Activated CD8-positive, alpha-beta memory T cell treated with anti-CD3 and anti-CD28 coated beads, Interleukin-2, amount 50 U/mL, for 48 hours (primary cell): ENCODE measurements around the gene CNOT6.

Experiments
- DNase-seq: peaks from one replicate; pipeline ENCODE4 v3.0.0-alpha.2; 2020

CNOT6 gene

DNA sequence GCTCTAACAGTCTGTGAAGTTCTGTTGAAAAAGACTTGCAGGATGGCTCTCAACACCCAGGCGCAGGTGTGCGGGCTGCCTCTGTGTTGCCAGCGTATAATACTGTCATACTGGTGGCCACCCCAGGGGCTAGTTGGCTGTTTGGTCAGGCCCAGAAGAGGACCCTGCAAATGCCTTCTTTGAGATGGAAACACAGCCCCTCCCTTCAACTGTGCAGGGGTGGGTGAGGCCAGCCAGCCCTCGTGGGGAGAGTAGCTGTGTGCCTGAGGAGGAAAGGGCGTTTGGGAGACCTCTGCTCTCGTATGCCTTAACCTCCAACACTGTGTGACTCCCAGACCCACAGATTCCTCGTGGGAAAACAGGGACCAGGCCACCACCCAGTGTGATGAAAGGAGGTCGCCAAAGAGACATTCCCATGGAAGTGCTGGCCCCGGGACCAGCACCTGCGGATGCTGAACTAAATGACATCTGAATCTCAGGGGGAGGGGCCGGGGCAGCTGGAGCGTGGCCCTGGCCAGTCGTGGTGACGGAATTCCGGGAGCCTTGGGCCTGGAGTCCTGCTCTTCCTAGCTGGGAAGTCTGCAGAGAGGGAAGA, 108.4 kb downstream of the CNOT6 start:
- no peak for DNase-seq

DNA sequence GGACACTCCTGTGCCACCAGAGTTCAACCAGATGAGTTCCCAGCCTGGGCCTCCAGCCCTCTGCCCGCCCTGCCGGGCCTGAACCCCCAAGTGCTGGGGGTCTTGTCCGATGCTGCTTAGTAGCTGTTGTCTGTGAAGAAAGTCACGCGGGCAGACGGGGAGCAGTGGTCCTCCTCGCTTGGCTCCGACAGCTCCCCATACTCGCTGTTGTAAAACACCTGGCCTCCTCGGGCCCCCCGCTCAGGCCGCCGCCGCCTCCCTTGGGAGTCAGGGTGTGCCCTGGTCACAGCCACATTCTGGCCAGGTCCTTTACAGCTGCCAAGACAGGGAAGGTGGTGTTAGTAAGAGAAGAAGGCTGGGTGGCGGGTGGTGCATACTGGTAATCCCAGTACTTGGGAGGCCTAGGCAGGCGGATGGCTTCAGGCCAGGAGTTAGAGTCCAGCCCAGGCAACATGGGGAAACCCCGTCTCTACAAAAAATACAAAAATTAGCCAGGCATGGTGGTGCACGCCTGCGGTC, 109.0 kb downstream of the CNOT6 start:
- no peak for DNase-seq

DNA sequence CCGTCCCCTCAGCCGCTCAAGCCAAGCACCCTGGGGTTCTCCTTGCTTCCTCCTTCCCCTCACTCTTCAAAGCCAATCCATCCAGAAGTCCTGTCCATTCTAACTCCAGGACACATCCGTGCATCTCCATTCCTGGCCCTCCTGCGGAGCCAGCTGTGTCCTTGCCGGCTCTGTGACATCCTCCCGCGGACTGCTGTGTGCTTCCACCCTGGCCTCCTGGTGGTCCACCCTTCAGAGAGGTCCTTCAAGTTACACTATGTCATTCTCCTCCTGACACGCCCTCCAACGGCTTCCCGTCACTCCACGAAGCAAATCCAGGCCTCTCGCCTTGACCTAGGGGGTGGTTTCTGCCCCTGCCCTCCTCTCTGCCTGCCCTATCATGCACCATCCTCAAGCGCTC, 110.1 kb downstream of the CNOT6 start:
- no peak for DNase-seq

DNA sequence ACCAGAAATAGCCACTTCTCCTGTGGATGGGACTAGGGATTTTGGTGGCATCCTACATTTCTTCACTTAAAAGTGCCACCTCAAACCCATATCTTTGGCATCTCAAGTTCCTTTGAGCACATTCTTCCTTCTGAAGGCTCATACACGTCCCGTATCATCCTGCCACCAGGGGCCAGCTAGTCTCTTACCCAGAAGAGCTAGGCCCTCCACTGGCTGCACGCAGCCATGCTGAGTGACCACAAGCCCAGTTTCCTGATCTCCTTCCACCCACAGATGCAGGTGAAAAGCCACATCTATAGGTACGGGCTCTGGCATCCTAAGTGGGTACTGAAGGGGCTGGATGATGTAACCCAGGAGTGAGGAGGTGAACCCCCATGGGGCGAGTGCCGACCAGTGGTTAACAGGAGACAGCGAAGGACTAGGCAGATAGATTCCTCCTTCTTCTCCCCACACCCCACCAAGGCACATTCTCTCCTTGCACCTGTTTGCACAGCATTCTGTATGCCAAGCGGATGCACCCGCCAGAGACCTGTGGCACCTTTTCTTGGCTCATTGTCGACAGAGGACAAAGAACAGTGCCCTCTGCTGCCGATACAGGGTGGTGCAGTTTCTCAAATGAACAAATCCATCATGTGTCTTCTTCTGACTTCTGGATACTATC, 111.5 kb downstream of the CNOT6 start:
- peak; percentile 81 for DNase-seq

DNA sequence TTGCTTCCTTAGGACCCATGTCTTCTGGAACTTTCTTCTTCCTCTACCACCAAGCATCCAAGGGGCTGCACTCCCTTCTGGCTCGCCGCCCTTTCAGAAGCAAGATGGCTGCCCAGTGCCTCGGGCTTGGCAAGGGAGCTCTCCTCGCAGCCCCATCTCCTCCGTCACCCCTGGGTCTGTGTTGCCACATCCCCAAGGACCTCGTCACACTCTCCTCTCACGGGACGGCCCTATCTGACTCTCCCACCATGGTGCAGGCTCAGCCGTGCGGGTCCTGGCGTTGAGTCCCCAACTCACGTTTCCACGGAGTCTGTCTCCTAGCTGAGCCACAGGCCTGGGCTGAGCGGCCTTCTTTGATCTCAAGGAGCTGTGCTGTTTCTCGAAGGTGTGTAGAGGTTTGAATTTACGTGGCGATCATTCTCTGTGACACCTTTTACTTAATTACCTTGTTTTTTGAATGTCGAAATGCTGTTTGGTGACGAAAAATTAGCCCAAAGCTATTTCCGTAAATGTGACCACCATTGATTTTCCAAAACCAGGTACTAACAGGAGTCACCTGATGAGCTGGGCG, 112.1 kb downstream of the CNOT6 start:
- DNase-seq, result no peak

DNA sequence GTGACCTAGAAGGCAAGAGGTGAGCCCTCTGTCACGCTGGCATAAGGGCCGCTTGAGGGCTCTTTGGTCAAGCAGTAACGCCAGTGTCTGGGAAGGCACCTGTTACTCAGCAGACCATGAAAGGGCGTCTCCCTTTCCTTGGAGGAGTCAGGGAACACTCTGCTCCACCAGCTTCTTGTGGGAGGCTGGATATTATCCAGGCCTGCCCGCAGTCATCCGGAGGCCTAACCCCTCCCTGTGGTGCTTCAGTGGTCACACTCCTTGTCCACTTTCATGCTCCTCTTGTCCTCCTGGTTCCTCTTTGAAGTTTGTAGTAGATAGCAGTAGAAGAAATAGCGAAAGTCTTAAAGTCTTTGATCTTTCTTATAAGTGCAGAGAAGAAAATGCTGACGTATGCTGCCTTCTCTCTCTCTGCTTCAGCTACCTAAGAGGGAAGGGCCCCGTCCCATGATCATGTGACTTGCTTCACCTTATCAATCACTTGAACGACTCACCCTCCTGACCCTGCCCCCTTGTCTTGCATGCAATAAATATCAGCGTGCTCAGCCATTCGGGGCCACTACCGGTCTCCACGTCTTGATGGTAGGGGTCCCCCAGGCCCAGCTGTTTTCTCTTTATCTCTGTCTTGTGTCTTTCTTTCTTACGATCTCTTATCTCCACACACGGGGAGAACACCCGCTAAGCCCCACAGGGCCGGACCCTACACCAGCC, 113.8 kb downstream of the CNOT6 start:
- DNase-seq, result no peak

DNA sequence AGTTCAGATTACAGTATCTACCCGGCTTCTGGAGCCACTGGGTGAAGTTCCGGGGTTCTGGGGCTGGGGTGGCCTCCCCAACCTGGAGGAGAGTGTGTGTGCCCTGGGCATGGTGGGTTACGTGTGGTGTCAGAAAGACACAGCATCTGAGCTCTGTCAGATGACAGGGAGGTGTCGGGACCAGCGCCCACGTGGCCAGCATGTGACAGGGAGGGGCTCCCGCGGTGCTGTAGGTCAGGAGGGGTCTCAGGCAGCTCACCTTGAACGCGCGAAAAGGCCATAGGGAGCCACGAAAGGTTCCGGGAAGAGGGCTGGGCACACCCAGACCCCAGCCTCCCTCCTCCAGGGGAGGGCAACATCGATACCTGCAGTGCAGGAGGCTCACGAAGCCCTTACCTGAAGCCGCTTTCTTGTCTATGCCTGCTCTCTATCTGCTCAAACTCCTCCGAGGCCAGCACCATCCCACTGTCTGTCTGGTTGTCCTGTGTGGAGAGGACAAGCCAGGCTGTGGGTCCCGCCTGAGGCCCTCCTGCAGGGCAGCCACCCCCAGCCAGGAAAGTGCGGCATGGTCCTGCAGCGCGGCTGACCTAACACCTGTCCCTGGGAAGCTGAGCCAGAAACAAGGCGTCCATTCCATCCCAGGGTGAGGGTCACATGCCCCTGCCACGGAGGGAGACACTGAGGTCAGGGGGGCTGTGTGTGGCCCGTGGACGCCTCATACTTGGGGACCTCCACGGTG, 114.6 kb downstream of the CNOT6 start:
- DNase-seq, result no peak

DNA sequence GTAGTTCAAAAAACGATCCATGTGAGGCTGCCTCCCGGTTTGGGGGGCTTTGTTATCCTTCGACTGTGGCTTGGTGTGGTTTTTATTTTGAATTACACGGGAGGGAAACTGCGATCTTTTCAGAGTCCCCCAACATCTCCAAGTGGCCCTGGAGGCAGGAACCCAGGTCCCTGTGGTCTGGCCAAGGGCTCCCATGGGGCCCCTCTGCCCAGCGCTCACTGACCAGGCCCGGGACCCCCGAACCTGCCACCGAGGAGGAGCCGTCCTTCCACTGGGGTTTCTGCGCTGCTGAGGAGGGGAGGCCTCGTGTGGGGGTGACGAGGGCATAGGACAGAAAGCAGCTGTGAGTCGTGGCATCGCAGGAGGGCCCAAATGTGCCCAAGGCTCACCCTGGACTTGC, 115.2 kb downstream of the CNOT6 start:
- no peak for DNase-seq

DNA sequence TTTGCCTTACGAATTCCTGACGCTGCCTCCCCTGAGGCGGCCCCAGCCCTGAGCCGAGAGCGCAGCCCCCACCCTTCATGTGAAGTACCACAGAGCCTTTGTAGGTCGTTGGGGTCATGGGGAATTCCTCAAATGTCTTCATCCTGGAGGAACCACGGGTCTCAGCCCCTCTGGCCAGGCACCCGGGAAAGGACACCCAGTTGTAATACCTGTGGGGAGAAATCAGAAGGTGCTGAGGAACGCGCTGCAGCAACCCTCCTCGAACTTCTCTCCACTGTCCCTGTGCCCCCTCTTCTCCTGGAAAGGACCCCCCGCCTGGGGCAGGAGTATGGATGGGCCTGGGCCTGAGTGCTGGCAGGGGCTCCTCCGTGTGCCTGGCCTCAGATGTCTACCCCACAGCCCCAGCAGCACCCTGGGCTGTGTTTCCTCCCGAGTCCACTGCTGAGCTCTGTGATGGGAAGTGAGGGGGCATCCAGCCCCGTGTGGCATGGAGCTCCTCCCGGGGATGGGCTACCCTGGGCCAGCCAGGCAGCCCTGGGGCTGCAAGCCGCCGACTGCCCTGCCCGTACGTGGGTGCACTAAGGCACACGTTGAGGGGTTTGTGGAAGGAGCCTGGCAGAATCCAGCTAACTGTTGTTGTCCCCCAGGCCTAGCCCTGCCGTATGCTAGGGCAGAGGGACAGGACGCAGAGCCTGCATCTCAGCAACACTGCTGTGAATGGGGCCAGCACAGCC, 115.8 kb downstream of the CNOT6 start:
- no peak for DNase-seq

DNA sequence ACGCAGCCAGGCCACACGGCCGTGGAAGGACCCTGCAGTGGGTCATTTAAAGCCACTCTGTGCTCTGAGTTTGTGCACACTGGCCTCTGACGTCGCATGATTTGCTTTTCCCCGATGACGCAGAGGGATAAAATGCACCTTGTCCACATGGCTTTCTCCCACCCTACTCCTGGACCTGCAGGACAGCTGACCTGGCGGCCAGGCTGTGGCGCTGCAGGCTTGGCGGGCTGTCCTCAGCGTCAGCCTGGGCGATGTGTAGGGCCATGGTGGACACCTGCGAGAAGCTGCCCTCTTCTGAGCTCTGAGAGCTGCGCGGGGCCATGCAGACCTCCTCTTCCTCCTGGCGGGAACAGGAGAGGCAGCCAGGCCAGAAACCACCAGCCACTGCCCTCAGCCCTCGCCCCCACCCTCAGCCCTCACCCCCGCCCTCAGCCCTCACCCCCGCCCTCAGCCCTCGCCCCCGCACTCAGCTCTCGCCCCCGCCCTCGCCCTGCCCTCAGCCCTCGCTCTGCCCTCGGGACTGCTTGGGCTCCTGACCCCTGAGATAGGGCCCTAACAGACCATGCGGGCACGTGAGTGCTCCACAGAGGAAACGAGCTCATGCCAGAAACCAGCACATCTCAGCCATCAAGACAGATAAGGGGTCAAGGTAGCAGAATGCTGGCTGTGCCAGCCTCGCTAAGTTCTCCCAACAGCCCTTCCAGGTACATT, 117.1 kb downstream of the CNOT6 start:
- no peak for DNase-seq

DNA sequence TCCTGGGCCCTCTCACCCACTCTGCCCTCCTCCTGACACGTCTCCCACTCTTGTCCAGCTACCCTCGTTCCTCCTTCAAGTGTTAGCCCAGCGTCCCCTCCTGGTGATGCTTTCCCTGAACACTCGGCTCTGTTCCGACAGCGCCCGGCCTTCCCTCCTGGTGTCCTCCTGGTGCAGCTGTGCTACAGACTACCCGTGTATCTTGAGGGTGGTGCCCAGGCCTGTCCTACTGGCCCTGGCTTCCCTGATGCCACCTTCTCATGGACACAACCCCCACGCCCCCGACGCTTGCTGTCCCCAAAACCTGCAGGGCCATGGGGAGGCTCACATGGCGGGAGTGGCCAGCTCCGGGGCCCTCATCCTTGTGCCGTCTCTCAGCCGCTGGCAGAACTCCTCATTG, 118.5 kb downstream of the CNOT6 start:
- DNase-seq, result no peak

DNA sequence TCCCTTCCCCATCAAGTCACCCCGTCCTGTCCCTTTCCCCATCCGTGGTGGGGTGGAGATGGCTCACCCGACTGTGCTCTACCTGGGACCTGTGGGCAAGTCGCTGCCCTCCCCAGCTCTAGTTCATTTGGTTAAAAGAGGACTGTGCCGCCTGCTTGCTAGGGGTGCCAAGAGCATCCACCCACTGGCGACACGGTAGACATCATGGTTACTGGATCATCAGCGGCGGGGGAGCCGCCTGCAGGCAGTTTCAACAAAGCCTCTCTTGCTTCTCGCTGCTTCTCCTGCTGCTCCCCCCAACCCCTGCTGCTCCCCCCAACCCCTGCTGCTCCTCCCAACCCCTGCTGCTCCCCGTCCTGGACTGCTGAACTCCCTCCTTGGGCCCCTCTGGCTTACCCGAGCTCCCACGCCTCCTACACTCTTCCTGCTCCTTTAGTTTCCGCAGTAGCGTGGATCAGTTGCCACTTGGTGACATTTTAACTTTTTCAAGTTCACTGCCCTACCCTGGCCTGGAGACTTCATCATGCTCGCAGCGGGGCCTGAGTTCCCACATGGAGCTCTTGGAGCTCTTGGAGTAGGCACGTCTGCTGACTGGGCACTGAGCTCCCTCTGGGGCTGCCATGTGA, 119.1 kb downstream of the CNOT6 start:
- DNase-seq, result no peak

DNA sequence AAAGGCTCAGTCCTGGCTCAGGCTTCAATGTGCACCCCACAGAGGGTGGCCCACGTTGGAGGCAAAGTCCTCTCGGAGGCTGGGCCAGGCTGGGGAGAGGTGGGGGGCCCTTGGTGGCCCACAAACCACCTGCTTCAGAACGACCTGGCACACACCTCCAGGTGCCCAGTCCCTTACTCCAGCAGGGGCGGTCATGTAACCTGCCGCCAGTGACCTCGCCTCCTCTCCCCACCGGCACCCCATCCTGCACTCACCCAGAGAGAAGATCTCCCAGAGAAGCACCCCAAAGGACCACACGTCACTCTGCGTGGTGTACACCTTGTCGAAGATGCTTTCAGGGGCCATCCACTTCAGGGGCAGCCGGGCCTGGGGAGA, 119.6 kb downstream of the CNOT6 start:
- no peak for DNase-seq

DNA sequence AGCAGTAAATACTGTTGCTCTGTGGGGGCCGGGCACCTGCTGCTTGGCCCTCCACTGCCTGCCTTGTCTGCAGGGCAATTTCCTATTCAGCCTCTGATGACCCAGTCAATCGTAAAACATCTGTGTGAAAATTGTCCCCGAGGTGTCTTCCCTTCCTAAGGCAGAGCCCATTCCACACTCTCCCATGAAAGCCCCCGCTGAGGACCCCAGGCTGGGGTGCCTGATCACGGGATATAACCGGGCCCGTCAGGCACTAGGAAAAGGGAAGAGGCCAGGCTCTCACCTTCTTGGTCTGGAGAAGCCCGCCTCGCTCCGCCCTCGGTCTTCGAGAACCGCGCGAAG, 124.3 kb downstream of the CNOT6 start:
- DNase-seq, result no peak

DNA sequence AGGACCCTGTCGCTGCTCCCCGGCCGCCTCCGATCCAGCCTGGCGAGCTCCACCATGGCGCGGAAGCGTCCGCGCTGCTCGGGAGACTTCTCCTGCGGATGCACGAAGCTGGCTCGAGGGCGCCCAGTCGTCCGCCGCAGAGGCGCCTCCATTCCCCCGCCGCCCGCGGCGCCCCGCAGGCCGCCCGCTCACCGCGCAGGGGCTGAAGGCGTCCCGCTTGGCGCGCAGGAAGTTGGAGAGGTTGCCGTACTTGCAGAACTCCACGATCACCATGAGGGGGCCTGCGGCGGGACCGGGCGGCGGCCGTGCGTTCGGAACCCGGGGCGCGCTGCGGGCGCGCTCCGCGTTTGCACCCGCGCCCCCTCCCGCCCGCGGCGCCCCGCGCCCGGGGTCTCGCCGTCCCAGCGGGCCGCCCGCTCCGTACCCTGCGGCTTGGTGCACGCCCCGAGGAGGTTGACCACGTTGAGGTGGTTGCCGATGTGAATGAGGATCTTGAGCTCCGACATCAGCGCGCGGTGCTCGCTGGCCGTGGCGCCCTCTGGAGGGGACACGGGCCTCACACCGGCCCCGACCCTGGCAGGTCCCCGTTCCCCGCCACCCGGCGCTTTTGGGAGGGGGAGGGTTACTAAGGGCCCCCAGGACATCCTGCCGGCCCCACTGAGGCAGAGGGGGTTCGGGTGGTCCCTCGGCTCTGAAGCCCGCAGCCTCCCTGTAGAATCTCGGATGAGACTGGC, 124.8 kb downstream of the CNOT6 start:
- peak; percentile 69 for DNase-seq

DNA sequence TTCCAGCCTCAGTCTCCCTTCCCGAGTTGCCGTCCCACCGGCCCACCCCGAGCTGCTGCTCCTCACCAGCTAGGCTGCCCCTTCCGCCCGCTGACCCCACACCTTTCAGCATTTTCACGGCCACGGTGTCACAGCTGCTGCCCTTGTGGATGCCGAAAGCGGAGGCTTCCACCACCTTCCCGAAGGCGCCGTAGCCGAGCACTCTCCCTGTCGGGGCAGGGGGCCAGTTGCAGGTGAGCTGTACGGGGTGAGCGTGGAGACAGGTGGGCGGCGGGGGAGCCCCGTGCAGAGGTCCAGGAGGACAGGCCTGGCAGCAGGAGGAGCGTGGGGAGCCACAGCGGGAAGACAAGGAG, 125.4 kb downstream of the CNOT6 start:
- no peak for DNase-seq

DNA sequence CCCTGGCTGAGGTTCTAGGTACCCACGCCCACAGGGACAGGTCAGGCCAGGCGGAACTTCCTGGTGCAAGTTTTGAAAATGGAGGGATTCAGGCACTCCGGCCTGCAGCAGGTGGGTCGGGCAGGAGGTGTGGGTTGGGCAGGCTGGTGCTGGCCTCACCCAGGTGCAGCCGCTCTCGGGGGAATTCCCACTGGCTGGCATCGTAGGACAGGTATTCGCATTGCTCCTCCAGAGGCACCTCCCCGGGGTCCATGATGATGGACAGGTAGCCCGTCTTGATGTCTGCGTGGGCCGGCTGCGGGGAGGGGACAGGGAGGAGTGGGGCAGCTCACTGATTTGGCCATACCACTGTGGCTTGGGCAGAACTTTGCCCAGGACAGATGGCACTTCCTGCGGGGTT, 125.8 kb downstream of the CNOT6 start:
- no peak for DNase-seq

DNA sequence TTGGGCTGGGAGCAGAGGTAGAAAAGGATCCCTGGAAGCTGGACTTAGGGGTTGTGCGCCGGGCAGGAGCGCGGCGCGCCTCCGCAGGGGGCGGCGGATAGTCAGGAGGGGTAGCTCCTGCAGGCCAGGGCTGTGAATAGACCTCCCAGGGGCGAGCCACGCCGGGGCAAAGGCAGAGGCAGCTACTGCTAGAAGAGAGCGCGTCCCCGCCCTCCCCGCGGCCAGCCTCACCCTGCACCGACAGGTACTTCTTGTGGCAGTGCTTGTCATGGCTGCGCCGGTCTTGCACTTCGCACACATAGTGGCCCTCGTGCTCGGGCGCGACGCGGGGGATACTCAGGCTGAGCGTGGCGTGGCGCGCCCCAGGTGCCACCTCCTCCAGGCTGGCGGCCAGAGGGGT, 127.1 kb downstream of the CNOT6 start:
- no peak for DNase-seq

DNA sequence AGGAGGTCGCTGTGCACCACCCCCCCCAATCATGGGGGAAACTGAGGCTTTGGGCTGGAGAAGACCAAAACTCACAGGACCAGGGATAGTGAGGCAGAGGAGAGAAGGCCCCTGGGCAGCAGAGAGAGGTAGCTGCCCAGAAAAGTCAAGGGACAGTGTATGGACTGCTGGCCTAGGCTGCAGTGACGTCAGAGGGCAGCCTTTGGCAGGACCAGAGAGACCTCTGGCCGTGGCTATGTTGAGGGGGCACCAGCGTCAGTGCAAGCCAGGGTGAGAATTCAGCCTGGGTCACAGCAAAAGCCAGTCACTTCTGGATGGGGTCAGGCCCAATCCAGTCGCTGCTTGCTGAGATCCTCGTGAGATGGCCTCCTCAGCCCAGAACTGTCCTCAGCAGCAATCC, 128.7 kb downstream of the CNOT6 start:
- no peak for DNase-seq

DNA sequence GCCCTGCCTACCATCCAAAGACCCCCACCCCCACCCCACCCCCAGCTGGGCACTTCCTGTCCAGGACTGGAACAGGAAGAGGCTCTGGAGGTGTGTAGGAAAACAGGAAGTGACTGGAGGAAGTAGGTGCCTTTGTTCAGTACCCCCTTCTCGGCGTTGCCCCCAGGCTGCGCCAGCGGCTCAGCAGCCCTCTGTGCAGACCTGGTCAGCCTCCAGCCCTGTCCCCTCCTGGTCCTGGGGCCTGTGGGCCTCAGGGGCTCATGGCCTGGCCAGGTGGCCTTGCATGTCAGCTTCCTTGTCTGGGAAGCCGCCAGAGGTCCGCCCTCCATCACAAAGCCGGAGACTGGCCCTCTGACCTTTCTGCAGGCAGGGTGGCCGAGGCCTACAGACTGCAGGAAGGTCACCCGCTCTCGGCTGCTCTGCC, 129.2 kb downstream of the CNOT6 start:
- DNase-seq, result no peak

DNA sequence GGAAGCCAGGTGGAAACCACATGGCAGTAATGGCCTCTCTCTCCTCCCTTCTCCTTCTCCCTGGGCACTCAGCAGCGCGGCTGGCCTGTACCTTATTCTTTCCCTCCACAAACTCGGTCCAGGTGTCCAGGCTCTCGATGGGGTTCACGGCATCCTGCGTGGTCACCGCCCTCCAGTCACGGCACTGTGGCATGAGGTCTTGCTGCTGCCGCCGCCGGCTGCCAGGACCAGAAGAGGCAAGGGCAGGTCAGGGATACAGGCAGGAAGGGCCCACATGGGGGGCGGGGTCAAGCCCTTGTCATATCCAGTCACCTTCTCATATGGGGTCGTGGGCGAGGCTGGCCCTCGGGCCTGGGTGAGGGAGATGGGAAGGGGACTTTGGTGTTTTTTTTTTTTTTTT, 129.7 kb downstream of the CNOT6 start:
- no peak for DNase-seq
